Raji (cell line): ENCODE results near the gene PRM2.

Experiments used
- POLR2A ChIP-seq: IDR thresholded peaks from 2 replicates; pipeline ENCODE4 v1.6.1; 2011; ENCODE audit warnings: low read depth, low read length, control low read depth; ENCODE audit not compliant: insufficient read depth

PRM2 gene

DNA sequence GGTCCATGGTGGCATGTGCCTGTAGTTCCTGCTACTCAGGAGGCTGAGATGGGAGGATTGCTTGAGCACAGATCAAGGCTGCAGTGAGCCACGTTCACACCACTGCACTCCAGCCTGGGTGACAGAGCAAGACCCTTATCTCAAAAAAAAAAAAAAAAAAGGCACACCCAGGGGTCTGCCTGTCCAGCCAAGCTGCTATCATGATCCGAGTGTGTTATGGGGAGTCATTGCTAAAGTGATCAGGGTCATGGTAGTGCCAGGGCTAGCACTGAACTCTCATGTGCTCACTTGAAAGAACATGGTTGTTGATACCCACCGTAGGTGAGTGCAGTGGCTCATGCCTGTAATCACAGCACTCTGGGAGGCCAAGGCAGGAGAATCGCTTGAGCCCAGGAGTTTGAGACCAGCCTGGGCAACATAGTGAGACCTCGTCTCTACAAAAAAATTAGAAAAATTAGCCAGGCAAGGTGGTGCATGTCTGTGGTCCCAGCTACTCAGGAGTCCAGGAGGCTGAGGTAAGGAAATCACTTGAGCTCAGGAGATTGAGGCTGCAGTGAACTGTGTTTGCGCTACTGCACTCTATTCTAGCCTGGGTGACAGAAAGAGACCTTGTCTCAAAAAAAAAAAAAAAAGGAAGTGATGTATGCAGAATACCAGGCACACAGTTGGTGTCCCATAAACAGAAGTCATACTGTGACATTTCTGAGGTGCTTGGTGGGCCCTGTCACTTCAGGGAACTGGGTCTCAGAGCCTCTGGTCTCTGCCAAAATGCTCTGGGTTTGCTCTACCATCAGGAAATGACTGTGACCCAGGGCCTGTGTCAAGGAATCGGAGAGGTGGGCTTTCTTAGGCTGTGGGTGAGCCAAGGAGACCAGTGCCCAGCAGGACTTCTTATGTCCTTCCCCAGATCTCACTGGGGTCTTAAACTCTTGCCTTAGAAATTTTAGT is 2.7 kb upstream of the PRM2 start:
- no peak for TF ChIP-seq POLR2A

DNA sequence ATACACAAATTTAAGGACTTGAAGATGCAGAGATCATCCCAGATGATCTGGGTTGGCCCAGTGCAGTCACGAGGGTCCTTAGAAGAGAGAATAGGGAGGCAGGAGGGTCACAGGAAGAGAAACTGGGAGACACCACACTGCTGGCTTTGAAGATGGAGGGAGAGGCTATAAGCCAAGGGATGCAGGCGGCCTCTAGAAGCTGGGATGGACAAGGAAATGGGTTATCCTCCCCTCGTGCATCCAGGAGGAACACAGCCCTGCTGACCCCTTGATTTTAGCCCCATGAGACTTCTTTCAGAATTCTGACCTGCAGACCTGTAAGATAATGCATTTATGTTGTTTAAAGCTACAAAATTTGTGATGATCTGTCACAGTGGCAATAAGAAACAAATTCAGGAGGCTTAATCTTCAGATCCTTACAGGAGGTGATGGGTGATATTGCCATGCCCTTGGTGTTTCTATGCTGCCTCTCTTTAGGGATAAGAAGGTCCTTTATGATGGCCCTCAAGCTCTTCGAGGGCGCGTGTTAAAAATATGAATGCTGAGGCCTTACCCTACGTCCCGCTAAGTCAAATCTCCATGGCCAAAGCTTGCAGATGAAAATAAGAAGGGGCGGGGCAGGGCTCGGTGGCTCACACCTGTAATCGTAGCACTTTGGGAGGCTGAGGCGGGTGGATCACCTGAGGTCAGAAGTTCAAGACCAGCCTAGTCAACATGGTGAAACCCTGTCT is 1.5 kb upstream of the PRM2 start:
- TF ChIP-seq POLR2A, result no peak

DNA sequence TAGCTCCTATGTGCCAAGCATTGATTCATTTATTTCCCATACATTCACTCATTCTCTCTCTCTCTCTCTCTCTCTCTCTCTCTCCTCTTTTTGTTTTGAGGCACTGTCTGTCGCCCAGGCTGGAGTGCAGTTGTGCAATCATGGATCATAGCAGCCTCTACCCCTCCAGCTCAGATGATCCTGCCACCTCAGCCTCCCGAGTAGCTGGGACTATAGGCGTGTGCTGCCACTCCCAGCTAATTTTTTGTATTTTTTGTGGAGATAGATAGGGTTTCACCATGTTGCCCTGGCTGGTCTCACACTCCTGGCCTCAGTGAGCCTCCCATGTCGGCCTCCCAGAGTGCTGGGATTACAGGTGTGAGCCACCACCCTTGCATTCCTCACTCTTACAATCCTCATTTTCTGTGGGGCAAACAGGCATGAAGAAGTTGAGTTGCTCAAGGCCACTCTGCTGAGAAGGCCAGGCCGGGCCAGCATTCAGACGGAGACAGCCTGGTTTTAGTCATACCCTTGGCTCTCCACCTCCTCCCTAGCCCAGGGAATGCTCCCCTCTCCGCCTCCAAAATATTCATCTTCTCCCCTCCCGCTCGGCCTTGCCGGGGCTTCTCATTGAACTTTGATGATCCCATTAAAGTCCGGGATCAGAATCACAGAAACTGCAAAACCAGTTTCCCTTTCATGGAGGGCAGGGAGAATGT is 765 bp upstream of the PRM2 start:
- no peak for TF ChIP-seq POLR2A

DNA sequence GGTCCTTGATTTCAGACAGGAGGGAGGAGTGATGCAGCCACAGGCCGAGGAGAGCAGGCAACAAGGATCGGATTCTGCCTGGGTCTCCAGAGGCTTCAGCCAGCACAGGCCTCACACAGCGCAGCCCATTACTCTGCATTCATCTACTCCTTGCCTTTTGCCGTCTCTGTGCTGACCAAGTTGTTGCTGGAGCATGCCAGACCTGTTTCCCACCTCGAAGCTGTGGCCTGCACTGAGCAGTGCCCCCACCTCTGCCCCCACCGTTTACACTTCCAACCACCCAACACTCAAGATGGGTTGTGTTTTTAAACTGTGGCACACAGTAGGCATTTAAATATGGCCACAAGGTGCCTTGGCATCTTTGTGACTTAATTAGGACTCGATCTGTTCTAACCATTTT is 1.3 kb downstream of the PRM2 start:
- no peak for TF ChIP-seq POLR2A

DNA sequence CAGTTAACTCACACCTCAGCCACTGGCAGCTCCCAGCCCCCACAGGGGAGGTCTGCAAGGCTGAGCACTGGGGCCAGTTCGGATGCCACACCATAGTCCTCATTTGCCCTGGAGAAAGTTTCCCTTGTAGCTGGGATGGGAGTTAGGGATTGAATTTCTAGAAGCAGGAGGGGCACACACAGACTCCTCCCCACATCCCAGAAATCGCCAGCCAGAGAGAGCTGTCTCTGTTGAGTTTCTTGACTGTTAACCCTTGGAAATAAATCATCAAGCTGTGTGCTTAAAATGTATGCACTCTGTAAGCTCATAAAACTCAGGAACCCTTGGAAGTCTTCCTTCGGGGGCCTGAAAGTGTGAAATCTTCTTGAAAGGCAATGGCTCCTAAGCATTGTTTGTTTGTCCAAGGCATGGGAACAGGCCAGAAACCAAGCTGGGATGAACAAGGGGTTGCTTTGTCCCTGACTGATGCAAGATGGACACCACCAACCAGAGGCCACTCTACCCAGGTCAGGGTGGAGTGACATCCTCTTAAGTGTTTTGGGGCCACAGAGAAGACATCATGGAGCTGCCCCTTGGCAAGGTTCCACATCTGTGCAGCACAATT is 2.5 kb downstream of the PRM2 start:
- no peak for TF ChIP-seq POLR2A

DNA sequence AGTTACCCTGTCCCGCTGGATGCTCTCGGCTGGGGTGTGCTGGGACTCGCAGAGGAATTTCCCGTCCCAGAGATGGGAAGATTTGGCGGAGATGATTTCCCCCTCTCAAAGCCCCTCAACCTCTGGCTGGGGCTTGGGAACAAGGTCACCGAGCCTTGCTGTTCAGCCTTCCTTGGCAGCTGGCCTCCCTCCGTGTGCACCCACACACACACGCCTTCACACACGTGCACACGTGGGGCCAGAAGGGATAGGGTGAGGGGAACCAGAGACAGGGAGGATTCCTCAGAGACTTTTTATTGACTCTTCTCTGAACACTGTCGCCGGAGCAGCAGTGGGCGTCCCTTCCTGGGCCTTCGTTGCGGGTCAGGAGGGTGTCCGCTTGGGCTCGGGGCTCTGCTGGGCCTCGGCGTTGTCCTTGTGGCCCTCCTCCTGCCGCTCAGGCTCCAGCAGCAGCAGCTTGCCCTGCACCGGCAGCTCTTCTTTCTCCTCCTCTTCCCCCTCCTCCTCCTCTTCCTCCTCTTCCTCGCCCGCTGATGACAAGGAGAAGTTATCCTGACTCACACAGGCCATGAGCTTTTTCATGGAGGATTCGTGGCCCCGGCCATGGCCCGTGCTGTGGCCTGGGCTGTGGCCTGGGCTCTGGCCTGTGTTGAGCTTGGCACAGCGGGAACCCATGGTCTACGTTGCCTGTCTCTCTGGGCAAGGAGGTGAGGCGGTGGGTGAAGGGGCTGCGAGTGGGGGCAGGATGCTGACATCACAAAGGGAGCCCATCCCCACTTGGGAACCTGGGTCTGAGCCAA is 3.2 kb downstream of the PRM2 start, which contains the start of gene PRM3:
Gene PRM3 (minus strand): TSS at position 709 of the 800 bp plus-strand sequence. CDS start 34 bp downstream, at position 675.
- TF ChIP-seq POLR2A, result no peak

DNA sequence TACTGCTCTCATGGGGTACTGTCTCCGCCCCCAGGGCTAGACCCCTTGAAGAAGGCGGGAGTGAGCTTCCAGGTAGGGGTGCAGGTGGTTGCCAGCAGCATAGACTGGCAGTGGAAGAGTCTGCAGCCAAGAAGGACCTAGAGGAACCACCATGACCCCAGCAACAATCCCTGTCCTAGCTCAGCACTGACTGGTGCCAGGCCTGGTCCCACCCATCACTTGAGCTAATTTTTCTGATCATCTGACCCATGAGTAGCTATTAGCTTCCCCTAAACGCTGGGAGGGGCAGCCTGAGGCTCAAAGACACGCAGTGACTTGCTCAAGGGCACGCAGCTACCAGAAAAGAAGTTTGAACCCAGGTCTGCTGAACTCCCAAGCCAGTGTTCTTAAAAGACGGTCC is 3.8 kb downstream of the PRM2 start:
- TF ChIP-seq POLR2A, result no peak

DNA sequence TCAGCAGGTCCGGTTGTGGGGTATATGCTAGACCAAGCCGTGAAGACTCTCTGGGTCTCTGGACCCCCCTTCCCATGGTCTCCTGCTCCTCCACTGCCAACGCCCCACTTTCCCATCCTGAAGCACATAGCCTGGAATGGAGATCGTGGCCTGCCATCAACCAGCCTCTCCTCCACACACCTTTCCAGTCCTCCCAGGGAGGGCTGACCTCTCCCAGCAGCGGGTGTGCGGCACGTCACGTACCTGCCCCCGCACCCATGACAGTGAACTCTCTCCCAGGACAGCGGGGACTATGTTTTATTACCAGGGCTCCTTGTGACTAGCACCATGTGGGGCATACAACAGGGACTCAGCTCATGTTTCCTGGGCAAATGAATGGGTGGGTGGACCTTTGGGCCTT is 4.7 kb downstream of the PRM2 start:
- no peak for TF ChIP-seq POLR2A

DNA sequence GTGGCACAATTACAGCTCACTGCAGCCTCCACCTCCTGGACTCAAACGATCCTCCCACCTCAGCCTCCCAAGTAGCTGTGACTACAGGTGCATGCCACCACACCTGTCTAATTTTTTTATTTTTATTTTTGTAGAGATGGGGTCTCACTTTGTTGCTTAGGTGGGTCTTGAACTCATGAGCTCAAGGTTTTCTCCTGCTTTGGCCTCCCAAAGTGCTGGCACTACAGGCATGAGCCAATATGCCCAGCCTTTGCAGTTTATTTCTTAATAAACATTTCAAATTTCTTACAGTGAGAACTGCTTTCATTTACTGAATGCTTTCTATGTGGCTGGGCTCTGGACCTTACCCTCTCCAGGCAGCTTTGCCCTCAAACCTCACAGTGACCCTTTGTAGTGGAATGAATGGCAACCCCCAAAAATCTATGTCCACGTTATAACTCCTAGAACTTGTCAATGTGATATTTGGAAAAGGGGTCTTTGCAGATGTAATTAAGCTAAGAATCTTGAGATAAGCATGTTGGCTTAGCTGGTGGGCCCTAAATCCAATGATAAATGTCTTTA is 5.6 kb downstream of the PRM2 start:
- TF ChIP-seq POLR2A, result no peak

DNA sequence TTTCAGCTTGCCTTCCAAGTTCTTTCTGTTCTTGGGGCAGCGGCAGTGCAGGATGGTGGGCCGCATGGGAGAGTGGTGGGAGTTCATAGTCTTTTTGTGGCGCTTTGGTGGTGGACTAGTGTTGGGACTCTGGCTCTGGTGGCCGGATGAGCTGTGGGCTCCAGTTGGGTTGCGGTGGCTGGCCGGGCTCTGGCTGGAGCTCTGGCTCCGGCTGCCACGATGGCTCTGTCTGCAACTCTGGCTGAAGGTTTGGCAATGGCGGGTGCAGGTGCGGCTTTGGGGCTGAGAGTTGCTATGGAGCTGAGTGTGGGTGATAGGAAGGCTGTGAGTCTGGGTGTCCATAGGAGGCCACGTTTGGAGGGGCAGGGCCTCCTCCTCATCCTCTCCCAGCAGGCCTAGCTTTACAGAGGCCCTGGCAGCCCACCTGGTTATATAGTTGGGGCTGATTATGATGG is 7.3 kb downstream of the PRM2 start, which contains the start of gene TNP2:
Gene TNP2 (minus strand): TSS at position 405 of the 455 bp plus-strand sequence. CDS start 63 bp downstream, at position 342.
- no peak for TF ChIP-seq POLR2A

DNA sequence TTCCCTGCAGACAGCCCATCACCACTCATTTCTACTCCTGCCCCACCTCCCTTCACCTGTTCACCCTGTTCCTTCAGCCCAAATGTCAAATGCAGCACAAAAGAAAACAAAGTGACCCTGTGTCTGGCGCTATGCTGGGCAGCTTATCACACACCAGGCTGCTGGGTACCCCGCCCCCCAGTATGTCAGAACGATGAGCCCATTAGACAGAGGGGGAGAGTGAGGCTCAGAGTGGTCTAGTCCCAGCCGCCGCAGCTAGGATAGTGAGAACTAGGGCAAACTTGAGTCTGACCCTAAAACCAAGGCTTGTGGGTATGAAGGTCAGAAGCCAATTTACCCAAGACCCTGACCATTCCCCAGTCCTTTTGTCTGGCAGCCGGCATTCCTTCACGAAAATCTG is 11.2 kb downstream of the PRM2 start:
- no peak for TF ChIP-seq POLR2A

DNA sequence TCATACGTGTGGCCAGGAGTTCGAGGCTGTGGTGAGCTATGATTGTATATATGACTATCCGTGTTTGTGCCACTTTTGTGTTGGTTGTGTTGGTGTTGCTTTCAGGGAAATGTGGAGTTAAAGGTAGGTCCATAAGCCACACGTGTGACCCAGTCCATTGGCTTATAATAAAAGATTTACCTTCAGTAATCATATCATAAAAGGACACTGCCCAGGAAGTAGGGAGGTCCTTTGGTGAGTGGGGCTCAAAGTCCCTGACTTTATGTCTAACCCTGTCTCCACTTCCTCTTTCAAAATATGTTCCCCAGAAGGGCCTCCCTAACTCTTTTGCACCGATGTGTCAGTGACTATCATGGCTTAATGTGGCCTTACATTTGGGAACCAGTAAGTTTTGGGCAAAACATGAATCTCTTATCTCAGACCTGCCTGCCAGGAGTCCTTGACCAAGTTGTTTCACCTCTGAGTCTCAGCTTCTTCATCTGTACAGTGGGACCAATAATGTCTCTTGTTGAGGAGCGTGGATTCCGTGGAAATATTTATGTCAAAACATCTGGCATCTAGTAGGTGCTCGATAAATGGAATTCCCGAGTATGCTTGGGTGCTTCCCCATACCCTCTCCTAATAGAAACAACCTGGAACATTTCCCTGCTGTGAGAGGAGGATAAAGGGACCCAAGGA is 12.0 kb downstream of the PRM2 start:
- TF ChIP-seq POLR2A, result no peak

DNA sequence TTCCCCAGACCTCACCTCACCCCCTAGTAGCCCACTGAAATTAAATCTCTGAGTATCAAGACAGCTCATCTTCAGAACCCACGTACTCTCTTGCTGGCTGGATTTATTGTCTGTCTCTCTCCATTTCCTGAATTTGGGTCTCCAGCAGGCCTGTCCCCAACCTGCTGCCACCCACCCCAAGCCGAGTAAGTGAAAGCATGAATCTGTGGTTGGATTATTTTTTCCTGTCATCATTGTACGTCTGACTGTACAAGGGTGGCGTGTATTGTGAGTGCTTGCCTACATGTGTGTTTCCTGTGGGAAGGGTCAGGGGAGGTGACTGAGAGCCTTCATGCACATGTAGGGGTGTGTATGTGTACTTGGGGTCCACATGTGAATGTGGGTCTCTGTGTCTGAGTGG is 12.5 kb downstream of the PRM2 start:
- no peak for TF ChIP-seq POLR2A

DNA sequence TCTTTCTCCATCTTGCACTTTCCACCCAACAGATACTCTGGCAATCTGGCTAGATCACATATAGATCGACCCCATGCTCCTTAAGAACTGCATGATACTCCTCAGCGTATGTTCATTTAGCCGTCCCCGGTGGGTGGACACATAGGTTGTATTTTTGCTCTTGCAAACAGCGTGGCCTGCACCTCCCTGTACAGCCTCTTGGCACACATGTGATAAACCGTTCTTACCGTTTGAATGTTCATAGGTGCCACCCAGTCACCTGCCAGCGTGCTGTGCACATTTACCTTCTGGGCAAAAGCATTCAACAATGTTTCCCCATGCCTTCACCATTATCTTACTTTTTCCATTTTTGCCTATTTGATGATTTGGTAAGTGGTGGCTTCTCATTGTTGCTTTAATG is 13.4 kb downstream of the PRM2 start:
- no peak for TF ChIP-seq POLR2A

DNA sequence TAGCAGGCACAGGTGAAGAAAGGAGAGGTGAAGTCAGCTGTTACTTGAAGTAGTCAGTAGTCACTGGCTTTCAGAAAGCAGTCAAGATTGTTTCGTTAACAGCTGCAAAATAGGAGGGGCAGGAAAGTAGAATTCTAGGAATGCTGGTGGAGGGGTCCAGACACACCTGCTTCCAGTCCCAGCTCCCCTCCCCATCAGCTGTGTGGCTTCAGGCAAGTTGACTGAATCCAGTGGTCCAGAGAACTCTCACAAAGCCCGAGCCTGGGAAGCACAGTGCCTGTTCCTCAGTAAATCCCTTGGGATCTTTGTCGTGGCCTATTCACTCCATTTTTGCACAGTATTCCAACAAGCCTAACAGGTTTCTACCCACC is 15.7 kb downstream of the PRM2 start:
- TF ChIP-seq POLR2A, result no peak
